Spinal cord (tissue), 10 donors: ENCODE data around the gene TLR2. TPM values are rescaled to one million over a fixed set of nuclear protein-coding genes. Genes with fewer than 3 reads are reported as not detected.

Experiments used
- DNase-seq, 6 donors: peaks; one replicate each; pipeline versions ENCODE4 v3.0.0 to v3.0.0-alpha.2; 2013 to 2015; ENCODE audit warnings: low spot score in 6 of 6, low read depth in 4 of 6
- H3K27ac ChIP-seq: one replicate; pipeline ENCODE4 v1.5.1; 2013; ENCODE audit warnings: low read depth, low read length, control low read depth
- H3K27me3 ChIP-seq: one replicate; pipeline ENCODE4 v1.6.1; 2013; ENCODE audit warnings: low read length; ENCODE audit not compliant: control insufficient read depth, insufficient read depth
- H3K36me3 ChIP-seq: one replicate; pipeline ENCODE4 v1.6.1; 2013; ENCODE audit warnings: low read length; ENCODE audit not compliant: control insufficient read depth, insufficient read depth
- H3K4me1 ChIP-seq: one replicate; pipeline ENCODE4 v1.6.1; 2013; ENCODE audit warnings: low read length; ENCODE audit not compliant: control insufficient read depth, insufficient read depth
- H3K4me3 ChIP-seq: one replicate; pipeline ENCODE4 v1.5.1; 2013; ENCODE audit warnings: low read depth, low read length, control low read depth
- H3K9me3 ChIP-seq: one replicate; pipeline ENCODE4 v1.6.1; 2013; ENCODE audit warnings: low read length; ENCODE audit not compliant: control insufficient read depth, insufficient read depth
- WGBS: methylation state at CpG from one replicate; pipeline ENCODE4 v1.1.5; 2013; ENCODE audit warnings: missing lambda C conversion rate; ENCODE audit not compliant: insufficient coverage; 5-methylcytosine and 5-hydroxymethylcytosine counted together
- long read RNA-seq, 4 donors: transcript quantifications; one replicate each; lab custom pipeline, GENCODE V29; 2026
- polyA plus RNA-seq, 2 donors: library from polyadenylated mRNA; unstranded; fragments of 120-200 nt; gene quantifications; one replicate each; pipeline ENCODE4 v1.2.1, GENCODE V29; 2013; ENCODE audit not compliant: insufficient read length in 2 of 2
- total RNA-seq, 2 donors: library from RNA; depleted of rRNA in 1 of 2; stranded (reverse); fragments of 120-200 nt in 1 of 2; fragments of >200 nt in 1 of 2; gene quantifications; one replicate each; pipeline versions ENCODE4 v1.2.3 to v1.2.4, GENCODE V29; 2013 to 2014
- donor health status: healthy.

The TLR2 gene, protein sequence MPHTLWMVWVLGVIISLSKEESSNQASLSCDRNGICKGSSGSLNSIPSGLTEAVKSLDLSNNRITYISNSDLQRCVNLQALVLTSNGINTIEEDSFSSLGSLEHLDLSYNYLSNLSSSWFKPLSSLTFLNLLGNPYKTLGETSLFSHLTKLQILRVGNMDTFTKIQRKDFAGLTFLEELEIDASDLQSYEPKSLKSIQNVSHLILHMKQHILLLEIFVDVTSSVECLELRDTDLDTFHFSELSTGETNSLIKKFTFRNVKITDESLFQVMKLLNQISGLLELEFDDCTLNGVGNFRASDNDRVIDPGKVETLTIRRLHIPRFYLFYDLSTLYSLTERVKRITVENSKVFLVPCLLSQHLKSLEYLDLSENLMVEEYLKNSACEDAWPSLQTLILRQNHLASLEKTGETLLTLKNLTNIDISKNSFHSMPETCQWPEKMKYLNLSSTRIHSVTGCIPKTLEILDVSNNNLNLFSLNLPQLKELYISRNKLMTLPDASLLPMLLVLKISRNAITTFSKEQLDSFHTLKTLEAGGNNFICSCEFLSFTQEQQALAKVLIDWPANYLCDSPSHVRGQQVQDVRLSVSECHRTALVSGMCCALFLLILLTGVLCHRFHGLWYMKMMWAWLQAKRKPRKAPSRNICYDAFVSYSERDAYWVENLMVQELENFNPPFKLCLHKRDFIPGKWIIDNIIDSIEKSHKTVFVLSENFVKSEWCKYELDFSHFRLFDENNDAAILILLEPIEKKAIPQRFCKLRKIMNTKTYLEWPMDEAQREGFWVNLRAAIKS
- total RNA-seq: 10 to 100 TPM in 1 of 2 donors, 1 to 10 TPM in 1; 3.7 to 12.1 TPM
- polyA plus RNA-seq: 1 to 10 TPM; 1.2 to 1.6 TPM
- long read RNA-seq, donor 1: 0 reads
- long read RNA-seq, donor 2: 0 reads
- long read RNA-seq, donor 3, full-length matches to known transcripts: 3 of 3 reads
- long read RNA-seq, donor 3, partial matches to known transcripts: 0 of 3 reads
- long read RNA-seq, donor 3, other reads (novel, unspliced or antisense): 0 of 3 reads
- long read RNA-seq, donor 4, full-length matches to known transcripts: 24 of 24 reads
- long read RNA-seq, donor 4, partial matches to known transcripts: 0 of 24 reads
- long read RNA-seq, donor 4, other reads (novel, unspliced or antisense): 0 of 24 reads

DNA sequence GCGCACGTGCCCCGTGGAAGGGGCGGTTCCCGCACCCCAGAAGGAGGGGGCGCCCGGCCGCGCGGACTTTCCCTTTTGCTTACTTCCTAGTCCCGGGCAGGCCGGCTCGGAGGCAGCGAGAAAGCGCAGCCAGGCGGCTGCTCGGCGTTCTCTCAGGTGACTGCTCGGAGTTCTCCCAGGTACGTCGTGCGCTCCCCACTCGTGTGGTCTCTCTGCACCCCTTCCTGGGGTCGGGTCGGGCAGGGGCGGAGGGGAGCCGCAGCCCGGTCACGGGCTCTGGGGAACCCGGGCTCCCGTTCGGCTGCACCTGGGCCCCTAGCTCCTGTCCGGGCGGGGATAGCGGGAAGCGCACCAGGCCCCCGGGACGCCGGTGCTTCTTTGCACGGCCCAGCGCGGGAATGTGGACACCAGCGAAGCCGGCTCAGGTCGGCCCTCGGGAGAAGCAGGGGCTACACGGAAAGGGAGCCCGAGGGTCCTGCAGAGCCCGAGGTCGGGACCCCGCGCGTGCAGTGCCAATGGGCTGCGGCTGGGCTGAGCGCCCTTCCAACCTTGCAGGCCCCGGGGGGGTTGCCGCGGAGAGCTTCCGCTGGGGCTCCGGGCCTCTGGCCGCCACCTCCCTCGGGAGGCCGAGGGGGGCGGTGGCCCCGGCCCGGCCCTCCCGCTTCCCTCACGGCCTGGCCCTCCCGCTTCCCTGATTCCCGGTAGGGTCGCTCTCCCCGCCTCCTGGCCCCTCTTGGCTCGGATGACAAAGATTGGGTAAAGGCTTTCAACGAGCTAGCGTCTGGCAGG, at the start of gene TLR2:
TLR2 (plus strand) TSS at position 99 of the 789 bp plus-strand sequence. CDS start 18,628 bp downstream, outside the sequence.
- under 1% methylated on average over 75 of the region's 75 CpGs for WGBS
- DNase-seq: peak in 2 of 6 donors; percentile 33 to 44
- no peak within 1 kb of the TSS for H3K27ac ChIP-seq

DNA sequence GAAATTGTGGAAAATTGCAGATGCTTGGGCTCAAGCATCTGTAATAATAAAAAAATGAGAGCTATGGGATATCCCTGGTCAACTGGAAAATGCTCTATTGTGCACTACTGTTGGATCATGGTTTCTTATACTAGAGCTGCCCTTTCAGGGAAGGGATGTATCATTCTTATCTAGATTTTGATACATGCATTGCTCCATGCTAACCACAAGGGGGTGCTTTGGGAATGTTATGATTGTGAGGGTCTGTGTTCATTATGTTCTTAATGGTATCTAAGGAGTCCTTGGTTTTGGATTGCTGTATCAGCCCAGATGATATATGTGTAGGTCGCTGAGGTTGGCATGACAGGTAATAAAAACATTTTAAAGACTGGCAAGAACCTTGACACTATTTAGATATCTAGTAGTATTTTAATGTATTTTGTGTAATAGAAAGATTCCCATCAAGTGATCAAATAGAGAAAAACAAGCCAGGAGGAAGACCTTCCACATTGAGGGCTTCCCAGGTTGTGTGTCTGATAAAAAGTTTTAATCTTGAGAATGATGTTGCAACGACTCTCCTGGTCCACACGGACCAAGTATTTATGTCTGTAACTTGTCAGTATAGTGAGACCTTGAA, 49.2 kb upstream of the TLR2 start:
- peak in 2 of 6 donors; percentile 36 to 49 for DNase-seq
- peaks cover 10% of the 10 kb centered on the region for H3K36me3 ChIP-seq
- H3K27me3 ChIP-seq: no peaks in the 10 kb centered on the region
- H3K4me3 ChIP-seq: no peak overlapping the region
- no CpG with 5 or more reads among the region's 3 CpGs for WGBS
- H3K9me3 ChIP-seq: no peaks in the 10 kb centered on the region
- no peaks in the 10 kb centered on the region for H3K4me1 ChIP-seq
- no peak overlapping the region for H3K27ac ChIP-seq

More for the DNA sequence above, at the start of gene TLR2:
- Histone ChIP-seq H3K4me1 (peaks cover 14% of the 10 kb centered on the region), H3K36me3 (no peaks in the 10 kb centered on the region), H3K4me3 (peak within 1 kb of the TSS; percentile 42), H3K27me3 (peaks cover 31% of the 10 kb centered on the region), H3K9me3 (peaks cover 2% of the 10 kb centered on the region)

DNA sequence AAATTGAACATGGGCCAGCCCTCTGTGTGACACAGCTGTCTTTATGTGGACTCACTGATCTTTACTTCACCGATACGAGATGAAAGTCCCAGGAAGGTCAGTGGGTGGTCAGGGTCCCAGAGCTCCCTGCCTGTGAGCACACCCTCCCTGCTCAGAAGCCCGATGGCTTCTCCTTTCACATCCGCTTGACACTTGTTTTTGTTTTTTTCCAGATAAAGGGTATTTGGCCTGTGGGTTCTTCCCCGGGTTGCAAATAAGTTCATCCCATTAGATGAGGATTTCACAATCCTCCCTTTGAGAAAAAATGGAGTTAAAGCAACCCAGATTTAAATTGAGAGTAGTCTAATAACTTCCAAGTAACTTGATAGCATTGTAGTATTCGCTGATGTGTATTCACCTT, 48.2 kb upstream of the TLR2 start:
- H3K4me1 ChIP-seq: no peaks in the 10 kb centered on the region
- H3K9me3 ChIP-seq: no peaks in the 10 kb centered on the region
- DNase-seq: no peak
- WGBS: 39% methylated on average over 2 of the region's 6 CpGs
- no peaks in the 10 kb centered on the region for H3K27me3 ChIP-seq
- peaks cover 6% of the 10 kb centered on the region for H3K36me3 ChIP-seq
- H3K27ac ChIP-seq: no peak overlapping the region
- no peak overlapping the region for H3K4me3 ChIP-seq

DNA sequence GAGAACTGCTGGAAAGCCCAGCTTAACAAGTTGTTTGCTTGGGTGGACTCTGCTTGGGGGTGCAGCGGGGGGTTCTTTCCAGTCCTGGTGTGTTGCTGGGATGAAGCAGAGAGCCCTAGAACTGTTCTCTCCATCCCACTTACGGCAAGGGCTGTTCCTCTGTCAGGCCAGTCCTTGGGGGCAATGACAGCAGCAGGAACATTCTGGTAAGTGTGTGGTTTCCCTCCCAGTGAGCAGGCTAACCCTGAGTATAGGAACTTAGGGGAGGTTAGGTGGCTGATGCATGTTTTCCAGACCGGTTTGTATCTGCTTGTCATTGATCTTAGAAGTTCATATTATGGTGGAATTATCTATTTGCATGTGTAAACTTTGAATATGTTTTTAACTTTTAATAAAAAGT, 46.9 kb upstream of the TLR2 start:
- H3K36me3 ChIP-seq: no peaks in the 10 kb centered on the region
- no peaks in the 10 kb centered on the region for H3K4me1 ChIP-seq
- H3K27ac ChIP-seq: no peak overlapping the region
- H3K4me3 ChIP-seq: no peak overlapping the region
- H3K27me3 ChIP-seq: no peaks in the 10 kb centered on the region
- WGBS: 100% methylated on average over 2 of the region's 3 CpGs
- no peak for DNase-seq
- H3K9me3 ChIP-seq: no peaks in the 10 kb centered on the region

DNA sequence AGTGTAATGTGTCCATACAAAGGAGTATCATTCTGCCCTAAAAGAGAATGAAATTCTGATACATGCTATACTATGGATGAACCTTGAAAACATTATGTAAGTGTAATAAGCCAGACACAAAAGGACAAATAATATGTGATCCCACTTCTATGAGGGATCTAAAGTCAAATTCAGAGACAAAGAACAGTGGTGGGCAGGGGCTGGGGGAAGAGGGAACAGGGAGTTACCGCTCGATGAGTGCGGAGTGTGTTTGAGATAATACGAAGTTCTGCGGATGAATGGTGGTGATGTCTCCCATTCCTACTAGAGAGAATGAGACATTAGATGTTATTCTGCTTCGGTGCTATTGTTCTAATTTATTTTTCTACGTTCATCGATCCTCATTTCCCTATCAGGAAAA, 46.1 kb upstream of the TLR2 start:
- Histone ChIP-seq H3K4me3 (no peak overlapping the region), H3K27me3 (no peaks in the 10 kb centered on the region), H3K27ac (no peak overlapping the region), H3K36me3 (no peaks in the 10 kb centered on the region), H3K4me1 (no peaks in the 10 kb centered on the region), H3K9me3 (no peaks in the 10 kb centered on the region)
- no peak for DNase-seq
- 74% methylated on average over 3 of the region's 8 CpGs for WGBS

DNA sequence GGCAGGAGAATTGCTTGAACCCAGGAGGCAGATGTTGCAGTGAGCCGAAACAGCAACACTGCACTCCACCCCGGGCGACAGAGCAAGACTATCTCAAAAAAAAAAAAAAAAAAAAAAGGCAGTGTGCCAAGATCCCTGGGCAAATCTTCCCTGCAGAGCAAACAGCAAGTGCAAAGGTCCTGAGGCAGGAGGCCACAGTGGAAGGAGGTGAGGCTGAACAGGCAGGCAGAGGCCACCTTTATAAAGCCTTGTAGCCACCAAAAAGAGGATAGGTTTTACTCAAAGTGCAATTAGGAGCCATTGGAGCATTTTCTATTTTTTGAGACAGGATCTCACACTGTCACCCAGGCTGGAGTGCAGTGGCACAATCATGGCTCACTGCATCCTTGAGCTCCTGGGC, 45.1 kb upstream of the TLR2 start:
- no peak for DNase-seq
- Histone ChIP-seq H3K4me1 (no peaks in the 10 kb centered on the region), H3K4me3 (no peak overlapping the region), H3K27me3 (no peaks in the 10 kb centered on the region), H3K9me3 (no peaks in the 10 kb centered on the region), H3K36me3 (no peaks in the 10 kb centered on the region), H3K27ac (no peak overlapping the region)
- 94% methylated on average over 3 of the region's 3 CpGs for WGBS

DNA sequence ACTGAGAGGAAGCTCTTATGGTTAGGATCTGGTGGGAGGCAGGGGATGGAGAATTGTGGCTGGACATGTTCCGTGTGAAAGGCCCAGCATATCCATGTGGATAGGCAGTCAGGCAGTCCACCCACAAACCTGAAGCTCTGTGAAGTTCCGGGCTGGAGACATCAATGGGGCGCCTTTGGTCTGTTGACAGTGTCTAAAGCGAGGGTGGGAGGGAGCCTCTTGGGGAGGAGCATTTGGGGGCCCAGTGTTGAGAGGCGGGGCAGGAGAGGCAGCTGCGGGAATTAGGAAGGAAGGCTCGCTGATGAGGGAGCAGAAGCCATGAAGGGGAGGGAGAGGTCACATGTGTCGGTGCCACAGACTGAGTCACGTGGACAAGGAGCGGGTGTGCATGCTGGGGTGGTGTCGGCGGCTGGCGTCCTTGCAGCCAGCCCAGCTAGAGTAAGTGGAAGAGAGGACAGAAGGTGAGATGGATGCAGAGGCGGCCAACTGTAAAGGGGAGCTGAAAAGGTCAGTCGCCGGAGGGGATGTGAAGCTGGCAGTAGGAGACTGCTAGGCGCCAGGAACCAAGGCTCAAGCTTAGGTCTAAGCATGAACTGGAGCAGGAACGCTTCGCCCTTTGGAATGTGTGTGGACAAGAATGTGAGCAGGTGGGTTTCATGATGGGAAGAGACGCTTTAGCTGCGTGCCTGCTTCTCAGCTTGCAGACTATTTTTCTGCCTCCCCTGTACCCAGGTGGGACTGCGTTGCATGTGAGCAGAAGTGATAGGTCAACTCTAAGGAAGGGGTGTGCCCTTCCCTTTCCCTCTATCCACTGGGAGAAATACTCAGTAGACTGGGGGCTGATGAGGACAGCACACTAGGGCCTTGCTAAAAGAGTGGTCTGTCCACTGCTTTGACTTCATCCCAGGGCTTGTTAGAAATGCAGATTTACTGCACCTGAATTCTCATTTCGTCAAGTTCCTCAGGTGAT, 44.0 kb upstream of the TLR2 start:
- DNase-seq: no peak
- Histone ChIP-seq H3K27me3 (no peaks in the 10 kb centered on the region), H3K36me3 (no peaks in the 10 kb centered on the region), H3K4me3 (no peak overlapping the region), H3K9me3 (no peaks in the 10 kb centered on the region), H3K27ac (no peak overlapping the region), H3K4me1 (no peaks in the 10 kb centered on the region)
- WGBS: 85% methylated on average over 20 of the region's 23 CpGs

DNA sequence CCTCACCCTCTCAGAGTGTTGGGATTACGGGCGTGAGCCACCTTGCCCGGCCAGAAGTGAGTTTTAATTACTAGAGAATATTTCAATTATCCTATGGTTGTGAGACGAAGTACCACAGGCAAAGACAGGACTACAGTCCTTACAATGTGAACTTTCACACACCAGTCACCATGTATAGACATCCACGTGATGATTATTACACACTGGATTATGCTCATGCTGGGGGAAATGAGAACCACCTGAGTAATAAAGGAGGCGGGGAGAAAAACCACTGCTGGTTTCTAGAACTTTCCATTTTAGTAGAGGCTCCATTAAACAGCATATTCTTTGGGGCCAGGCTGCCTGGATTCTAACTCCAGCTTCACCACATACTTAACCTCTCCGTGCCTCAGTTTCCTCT, 42.5 kb upstream of the TLR2 start:
- no peak for DNase-seq

More for the DNA sequence above, 42.5 kb upstream of the TLR2 start:
- Histone ChIP-seq H3K4me3 (no peak overlapping the region), H3K27me3 (no peaks in the 10 kb centered on the region), H3K4me1 (no peaks in the 10 kb centered on the region), H3K27ac (no peak overlapping the region), H3K9me3 (no peaks in the 10 kb centered on the region), H3K36me3 (no peaks in the 10 kb centered on the region)
- no CpG with 5 or more reads among the region's 7 CpGs for WGBS
